ENCODE measurements around the gene ALKBH2. TPM values are rescaled to one million over a fixed set of nuclear protein-coding genes. Genes with fewer than 3 reads are reported as not detected.

ALKBH2 gene
- total and polyA plus RNA-seq, 2 of the 8 experiments (the other 6 are each of a cell fraction or from before 2014, with no cell fraction given) = 19.1 to 22.5 TPM

DNA sequence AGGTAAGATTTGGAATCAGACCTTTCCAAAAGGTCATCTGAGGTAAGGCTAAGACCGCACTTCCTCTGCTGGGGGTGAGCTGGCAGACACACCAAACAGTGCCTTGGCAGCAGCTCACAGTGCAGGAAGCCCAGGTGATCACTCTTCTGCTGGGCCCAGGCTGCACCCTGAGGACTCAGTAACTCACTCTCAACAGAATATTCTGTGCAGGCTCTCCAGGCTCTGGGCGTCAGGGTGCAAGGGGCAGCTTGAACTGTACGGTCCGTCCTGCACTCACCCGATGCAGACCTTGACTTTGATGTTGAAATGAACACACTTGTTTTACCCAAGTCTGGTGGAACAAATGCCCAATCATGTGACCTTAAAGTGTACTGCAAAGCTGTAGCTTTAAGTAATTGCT, 6.0 kb downstream of the ALKBH2 start:
- Histone ChIP-seq H3K23me2 (ENCODE audit: low read depth, low read length) (no peaks in the 10 kb centered on the region), H3K79me2 (ENCODE audit: control insufficient read depth in 1 of 2, insufficient read depth in 2 of 2, low read length in 2 of 2) (no peaks in the 10 kb centered on the region; a peak in 1 of 4 replicates), H3K4me3 (ENCODE audit: extremely low read depth in 1 of 4, insufficient read depth in 2 of 4, low read depth in 3 of 4, low read length in 4 of 4) (no peak overlapping the region), H2AFZ (ENCODE audit: low read length) (no peak overlapping the region), H3K56ac (replicated peaks; ENCODE audit: insufficient read length, low read depth, low read length) (no peak overlapping the region), H3K14ac (ENCODE audit: insufficient read length) (no peak overlapping the region), H4K5ac (ENCODE audit: insufficient read length, low read depth, low read length) (no peak overlapping the region), H3K18ac (ENCODE audit: extremely low read depth, low read length) (no peak overlapping the region), H3K23ac (ENCODE audit: insufficient read length) (no peak overlapping the region), H3K36me3 (ENCODE audit: control insufficient read depth in 2 of 4, insufficient read depth in 4 of 4, low read length in 3 of 4) (peaks cover 0 to 19% (median 4%) of the 10 kb centered on the region in 4 experiments; a peak in 7 of 8 replicates), H3K27me3 (replicated peaks in 1 of 4; ENCODE audit: control insufficient read depth in 3 of 4, extremely low read depth in 1 of 4, insufficient read depth in 3 of 4, low read length in 3 of 4) (no peaks in the 10 kb centered on the region; a peak in 1 of 7 replicates), H3K79me1 (ENCODE audit: low read depth, low read length) (no peaks in the 10 kb centered on the region), H4K8ac (ENCODE audit: extremely low read depth, insufficient read depth, low read length) (no peak overlapping the region), H3K9me3 (ENCODE audit: insufficient read depth in 2 of 2, low read depth in 1 of 2, low read length in 1 of 2) (no peaks in the 10 kb centered on the region), H4K91ac (replicated peaks; ENCODE audit: insufficient read length, low read length) (no peak overlapping the region), H3K27ac (ENCODE audit: low read depth, low read length) (no peak overlapping the region), H2AK5ac (ENCODE audit: low read depth, low read length) (no peak overlapping the region), H3K4ac (replicated peaks; ENCODE audit: insufficient read length, low read depth, low read length) (no peak overlapping the region), H3K9ac (replicated peaks in 1 of 4; ENCODE audit: extremely low read depth in 1 of 4, low read depth in 3 of 4, low read length in 3 of 4) (no peak overlapping the region), H4K20me1 (replicated peaks in 1 of 2; ENCODE audit: control insufficient read depth in 1 of 2, insufficient read depth in 2 of 2, low read length in 2 of 2) (peaks cover 0 to 1% of the 10 kb centered on the region in 2 experiments), H2BK20ac (ENCODE audit: low read length) (no peak overlapping the region), H3K4me1 (replicated peaks in 1 of 4; ENCODE audit: control insufficient read depth in 3 of 4, insufficient read depth in 4 of 4, low read length in 3 of 4) (no peaks in the 10 kb centered on the region), H2BK5ac (ENCODE audit: low read depth, low read length) (no peak overlapping the region), H2BK120ac (replicated peaks; ENCODE audit: low read depth, low read length) (no peak overlapping the region), H3K4me2 (ENCODE audit: insufficient read depth in 1 of 2, low read depth in 2 of 2, low read length in 2 of 2) (no peak overlapping the region), H2BK15ac (ENCODE audit: low read length) (no peak overlapping the region), H2BK12ac (ENCODE audit: low read depth, low read length) (no peak overlapping the region)
- ChIA-PET POLR2A (ENCODE audit: partially characterized antibody) (interaction anchor here (1.0 to 1.3 kb wide), 3 partner anchors 9 to 11 kb away, joined by 3 to 4 read pairs (median 3); partner anchors contain the start of gene UNG), CTCF (ENCODE audit: partially characterized antibody) (interaction anchor here (1.5 kb wide), 1 partner anchor 8 kb away, joined by 5 read pairs; no protein-coding TSS in a partner anchor)
- DNase-seq (ENCODE audit: low read depth in 1 of 2, low spot score in 2 of 2) (no peak), FAIRE-seq (no peak)
- TF ChIP-seq BRCA1 (IDR thresholded peaks at IDR 0.05; ENCODE audit: low read depth, low read length) (no peak), JUND (IDR thresholded peaks at IDR 0.05; ENCODE audit: low read length) (no peak), KDM1A (IDR thresholded peaks at IDR 0.05; ENCODE audit: borderline replicate concordance, low read length) (no peak), RFX5 (IDR thresholded peaks at IDR 0.05; ENCODE audit: borderline replicate concordance, low read depth, low read length) (no peak), YY1 (IDR thresholded peaks at IDR 0.05; ENCODE audit: low read depth, low read length) (no peak)
- WGBS, 2 experiments (ENCODE audit: extremely low coverage in 1 of 2, insufficient coverage in 1 of 2, insufficient read length in 1 of 2, insufficient replicate concordance in 2 of 2, low coverage in 1 of 2, low lambda C conversion rate in 2 of 2, missing lambda C conversion rate in 1 of 2) = 95% methylated on average over 5 of the region's 5 CpGs; no CpG with 5 or more reads in 1 of the 2 experiments

Data from H1 (cell line).